Esophagus squamous epithelium (tissue), 5 donors: ENCODE measurements around the gene EXOC7. TPM values are rescaled to one million over a fixed set of nuclear protein-coding genes. Genes with fewer than 3 reads are reported as not detected.

ENCODE experiments used
- DNase-seq: peaks from one replicate; lab custom pipeline; 2025; lab: John Stamatoyannopoulos, UW
- H3K27ac ChIP-seq, 4 donors: fragments of 200-600 bp; sonication (generic); one replicate each; pipeline ENCODE4 v1.5.1; 2016 to 2019; ENCODE audit warnings: mild to moderate bottlenecking in 1 of 4
- H3K27me3 ChIP-seq, 4 donors: fragments of 200-600 bp; sonication (generic); 1 replicate in 3 of 4; 2 replicates in 1 of 4; pipeline versions ENCODE4 v1.5.1 to v1.6.0; 2017 to 2021; ENCODE audit warnings: antibody characterized with exemption in 1 of 4
- H3K36me3 ChIP-seq, 3 donors: fragments of 200-600 bp; sonication (generic); one replicate each; pipeline ENCODE4 v1.5.1; 2016 to 2019
- H3K4me1 ChIP-seq, 3 donors: fragments of 200-600 bp; sonication (generic); one replicate each; pipeline ENCODE4 v1.5.1; 2017 to 2019
- H3K4me3 ChIP-seq, 4 donors: fragments of 200-600 bp; sonication (generic); 1 replicate in 3 of 4; 2 replicates in 1 of 4; pipeline ENCODE4 v1.5.1; 2016 to 2019; ENCODE audit warnings: mild to moderate bottlenecking in 2 of 4, moderate library complexity in 1 of 4
- H3K9me3 ChIP-seq, 3 donors: fragments of 200-600 bp; sonication (generic); one replicate each; pipeline ENCODE4 v1.5.1; 2016 to 2019
- CTCF ChIP-seq, 6 experiments: fragments of 450-650 bp in 4 of 6; fragments of 200-600 bp in 2 of 6; sonication (generic) in 2 of 6; IDR thresholded peaks; one replicate each; pipeline ENCODE4 v1.5.1; 2016 to 2019; ENCODE audit warnings: antibody characterized with exemption in 6 of 6, mild to moderate bottlenecking in 4 of 6, moderate library complexity in 4 of 6
- POLR2A ChIP-seq, 4 donors: fragments of 450-650 bp; IDR thresholded peaks; one replicate each; pipeline ENCODE4 v1.6.1; 2017; ENCODE audit warnings: antibody characterized with exemption in 4 of 4, mild to moderate bottlenecking in 4 of 4, moderate library complexity in 3 of 4
- WGBS, 2 donors: methylation state at CpG; one replicate each; pipeline ENCODE4 v1.1.5; 2018; 5-methylcytosine and 5-hydroxymethylcytosine counted together
- intact Hi-C: fragments of 100-400 bp; cut with DNase I; formaldehyde crosslinking; loops from one replicate; pipeline ENCODE4 v1.15.0; 2022
- total RNA-seq, 4 donors: library from RNA; depleted of rRNA; stranded (reverse); fragments of >200 nt; gene quantifications; one replicate each; pipeline ENCODE4 v1.1.0, GENCODE V29; 2016
- donor health status: DM: yes; HTN: yes; CAD: no.

Gene EXOC7
- total RNA-seq, 4 donors from 2014 or later: 70.3 to 84.5 (median 74.4) TPM

GRCh38 chr17:76131051-76131691, 27.6 kb upstream of the EXOC7 start:
- Histone ChIP-seq H3K4me1 (peaks cover 13 to 58% (median 18%) of the 10 kb centered on the region in 3 donors), H3K27ac (peak overlapping the region in 2 of 4 donors; percentile 55 to 82), H3K27me3 (peaks cover 0 to 55% (median 0%) of the 10 kb centered on the region in 4 donors), H3K36me3 (no peaks in the 10 kb centered on the region), H3K4me3 (no peak overlapping the region), H3K9me3 (no peaks in the 10 kb centered on the region)
- no peak for TF ChIP-seq CTCF (IDR thresholded peaks at IDR 0.05)
- TF ChIP-seq POLR2A (IDR thresholded peaks at IDR 0.05): no peak
- intact Hi-C loops: no loop called here
- 74 to 82% methylated on average over 19 of the region's 21 CpGs for WGBS, 2 donors
- no peak for DNase-seq

- Histone ChIP-seq H3K9me3 (no peaks in the 10 kb centered on the region), H3K4me1 (peaks cover 13 to 52% (median 18%) of the 10 kb centered on the region in 3 donors), H3K27me3 (peaks cover 0 to 48% (median 0%) of the 10 kb centered on the region in 4 donors), H3K4me3 (no peak overlapping the region), H3K27ac (no peak overlapping the region), H3K36me3 (no peaks in the 10 kb centered on the region)
- DNase-seq: no peak
- WGBS, 2 donors: 70 to 85% methylated on average over 7 to 12 of the region's 13 CpGs
- TF ChIP-seq CTCF (IDR thresholded peaks at IDR 0.05): no peak
- TF ChIP-seq POLR2A (IDR thresholded peaks at IDR 0.05): no peak
- intact Hi-C loops: no loop called here
These were observed 26.9 kb upstream of the EXOC7 start for GRCh38 chr17:76130473-76130872.

GRCh38 chr17:76125922-76126321, 22.3 kb upstream of the EXOC7 start:
- DNase-seq: no peak
- WGBS, 2 donors: 95 to 100% methylated on average over 1 of the region's 1 CpG
- peaks cover 6 to 27% (median 10%) of the 10 kb centered on the region in 3 donors for H3K4me1 ChIP-seq
- H3K4me3 ChIP-seq: no peak overlapping the region
- H3K27ac ChIP-seq: no peak overlapping the region
- intact Hi-C loops: no loop called here
- H3K9me3 ChIP-seq: no peaks in the 10 kb centered on the region
- H3K27me3 ChIP-seq: peaks cover 0 to 4% (median 0%) of the 10 kb centered on the region in 4 donors
- TF ChIP-seq POLR2A (IDR thresholded peaks at IDR 0.05) (no peak), CTCF (IDR thresholded peaks at IDR 0.05) (no peak)
- H3K36me3 ChIP-seq: no peaks in the 10 kb centered on the region

DNA sequence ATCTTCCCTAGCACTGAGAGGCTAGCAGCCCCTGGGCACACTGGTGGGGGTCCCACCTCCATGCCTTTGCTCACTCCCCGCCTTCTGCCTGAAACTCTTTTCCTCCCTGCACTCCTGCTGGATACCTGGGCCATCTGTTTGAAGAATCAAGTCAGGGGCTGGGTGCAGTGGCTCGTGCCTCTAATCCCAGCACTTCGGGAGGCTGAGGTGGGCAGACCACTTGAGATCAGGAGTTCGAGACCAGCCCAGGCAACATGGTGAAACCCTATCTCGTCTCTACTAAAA, 21.7 kb upstream of the EXOC7 start:
- no peak overlapping the region for H3K4me3 ChIP-seq
- H3K9me3 ChIP-seq: no peaks in the 10 kb centered on the region
- WGBS, 2 donors: 91 to 94% methylated on average over 3 to 5 of the region's 5 CpGs
- no peaks in the 10 kb centered on the region for H3K36me3 ChIP-seq
- intact Hi-C loops: no loop called here
- no peak for TF ChIP-seq POLR2A (IDR thresholded peaks at IDR 0.05)
- TF ChIP-seq CTCF (IDR thresholded peaks at IDR 0.05): no peak
- H3K27ac ChIP-seq: no peak overlapping the region
- DNase-seq: no peak
- no peaks in the 10 kb centered on the region for H3K27me3 ChIP-seq
- peaks cover 6 to 25% (median 10%) of the 10 kb centered on the region in 3 donors for H3K4me1 ChIP-seq

- peaks cover 6 to 20% (median 10%) of the 10 kb centered on the region in 3 donors for H3K4me1 ChIP-seq
- no peak overlapping the region for H3K4me3 ChIP-seq
- intact Hi-C loops: loop anchor here (5.0 kb wide), 1 partner anchor 58 kb away; no protein-coding TSS in a partner anchor
- H3K27me3 ChIP-seq: no peaks in the 10 kb centered on the region
- TF ChIP-seq POLR2A (IDR thresholded peaks at IDR 0.05): no peak
- peak in 1 of 6 experiments; percentile 18 for TF ChIP-seq CTCF (IDR thresholded peaks at IDR 0.05)
- no peaks in the 10 kb centered on the region for H3K36me3 ChIP-seq
- no peak overlapping the region for H3K27ac ChIP-seq
- 84 to 85% methylated on average over 15 to 16 of the region's 22 CpGs for WGBS, 2 donors
- no peak for DNase-seq
- no peaks in the 10 kb centered on the region for H3K9me3 ChIP-seq
These were observed 21.2 kb upstream of the EXOC7 start for GRCh38 chr17:76124582-76125390.
